ENCODE data around the gene OXNAD1. TPM values are rescaled to one million over a fixed set of nuclear protein-coding genes. Genes with fewer than 3 reads are reported as not detected.

Gene OXNAD1
- total and polyA plus RNA-seq, 2 of the 13 experiments (the other 11 are each of a cell fraction or from before 2014, with no cell fraction given), result 9.9 to 18.8 TPM

- no peak for TF ChIP-seq ZNF10 (CRISPR knock-in tag; IDR thresholded peaks at IDR 0.05; ENCODE audit: borderline replicate concordance, low read depth)
- no peak for TF ChIP-seq ARNT2 (CRISPR knock-in tag; IDR thresholded peaks at IDR 0.05; ENCODE audit: low read depth)
- peak; percentile 60 for TF ChIP-seq SAP130 (CRISPR knock-in tag; IDR thresholded peaks at IDR 0.05; ENCODE audit: low read depth)
- TF ChIP-seq CEBPB (IDR thresholded peaks at IDR 0.05; ENCODE audit: borderline replicate concordance, low read depth, low read length), result peak; percentile 69; the same call in 1 of the 2 replicates
- TF ChIP-seq KMT2B (CRISPR knock-in tag; IDR thresholded peaks at IDR 0.05), result no peak
- no peak for TF ChIP-seq SMAD9 (CRISPR knock-in tag; IDR thresholded peaks at IDR 0.05)
- TF ChIP-seq, protein P1, sequence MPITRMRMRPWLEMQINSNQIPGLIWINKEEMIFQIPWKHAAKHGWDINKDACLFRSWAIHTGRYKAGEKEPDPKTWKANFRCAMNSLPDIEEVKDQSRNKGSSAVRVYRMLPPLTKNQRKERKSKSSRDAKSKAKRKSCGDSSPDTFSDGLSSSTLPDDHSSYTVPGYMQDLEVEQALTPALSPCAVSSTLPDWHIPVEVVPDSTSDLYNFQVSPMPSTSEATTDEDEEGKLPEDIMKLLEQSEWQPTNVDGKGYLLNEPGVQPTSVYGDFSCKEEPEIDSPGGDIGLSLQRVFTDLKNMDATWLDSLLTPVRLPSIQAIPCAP (CRISPR knock-in tag; IDR thresholded peaks at IDR 0.05; ENCODE audit: low read depth), result no peak
- no peak for TF ChIP-seq ZFP62 (CRISPR knock-in tag; IDR thresholded peaks at IDR 0.05)
- no peak for TF ChIP-seq ZNF225 (CRISPR knock-in tag; IDR thresholded peaks at IDR 0.05)
- TF ChIP-seq, protein P2, sequence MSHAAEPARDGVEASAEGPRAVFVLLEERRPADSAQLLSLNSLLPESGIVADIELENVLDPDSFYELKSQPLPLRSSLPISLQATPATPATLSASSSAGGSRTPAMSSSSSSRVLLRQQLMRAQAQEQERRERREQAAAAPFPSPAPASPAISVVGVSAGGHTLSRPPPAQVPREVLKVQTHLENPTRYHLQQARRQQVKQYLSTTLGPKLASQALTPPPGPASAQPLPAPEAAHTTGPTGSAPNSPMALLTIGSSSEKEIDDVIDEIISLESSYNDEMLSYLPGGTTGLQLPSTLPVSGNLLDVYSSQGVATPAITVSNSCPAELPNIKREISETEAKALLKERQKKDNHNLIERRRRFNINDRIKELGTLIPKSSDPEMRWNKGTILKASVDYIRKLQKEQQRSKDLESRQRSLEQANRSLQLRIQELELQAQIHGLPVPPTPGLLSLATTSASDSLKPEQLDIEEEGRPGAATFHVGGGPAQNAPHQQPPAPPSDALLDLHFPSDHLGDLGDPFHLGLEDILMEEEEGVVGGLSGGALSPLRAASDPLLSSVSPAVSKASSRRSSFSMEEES (CRISPR knock-in tag; IDR thresholded peaks at IDR 0.05), result peak; percentile 38; the same call in 1 of the 2 replicates
- no peak for TF ChIP-seq ZNF441 (CRISPR knock-in tag; IDR thresholded peaks at IDR 0.05; ENCODE audit: borderline replicate concordance)
- no peak for TF ChIP-seq ZFP41 (CRISPR knock-in tag; IDR thresholded peaks at IDR 0.05; ENCODE audit: borderline replicate concordance)
- peak; percentile 73 for TF ChIP-seq MLX (CRISPR knock-in tag; IDR thresholded peaks at IDR 0.05)
- TF ChIP-seq ZFP36L1 (CRISPR knock-in tag; IDR thresholded peaks at IDR 0.05), result no peak
- TF ChIP-seq, protein P3, sequence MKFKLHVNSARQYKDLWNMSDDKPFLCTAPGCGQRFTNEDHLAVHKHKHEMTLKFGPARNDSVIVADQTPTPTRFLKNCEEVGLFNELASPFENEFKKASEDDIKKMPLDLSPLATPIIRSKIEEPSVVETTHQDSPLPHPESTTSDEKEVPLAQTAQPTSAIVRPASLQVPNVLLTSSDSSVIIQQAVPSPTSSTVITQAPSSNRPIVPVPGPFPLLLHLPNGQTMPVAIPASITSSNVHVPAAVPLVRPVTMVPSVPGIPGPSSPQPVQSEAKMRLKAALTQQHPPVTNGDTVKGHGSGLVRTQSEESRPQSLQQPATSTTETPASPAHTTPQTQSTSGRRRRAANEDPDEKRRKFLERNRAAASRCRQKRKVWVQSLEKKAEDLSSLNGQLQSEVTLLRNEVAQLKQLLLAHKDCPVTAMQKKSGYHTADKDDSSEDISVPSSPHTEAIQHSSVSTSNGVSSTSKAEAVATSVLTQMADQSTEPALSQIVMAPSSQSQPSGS (CRISPR knock-in tag; IDR thresholded peaks at IDR 0.05), result peak; percentile 84
- TF ChIP-seq ZNF382 (CRISPR knock-in tag; IDR thresholded peaks at IDR 0.05; ENCODE audit: borderline replicate concordance), result no peak
- TF ChIP-seq, protein P4, sequence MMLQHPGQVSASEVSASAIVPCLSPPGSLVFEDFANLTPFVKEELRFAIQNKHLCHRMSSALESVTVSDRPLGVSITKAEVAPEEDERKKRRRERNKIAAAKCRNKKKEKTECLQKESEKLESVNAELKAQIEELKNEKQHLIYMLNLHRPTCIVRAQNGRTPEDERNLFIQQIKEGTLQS (CRISPR knock-in tag; IDR thresholded peaks at IDR 0.05), result no peak
- TF ChIP-seq, protein P5, sequence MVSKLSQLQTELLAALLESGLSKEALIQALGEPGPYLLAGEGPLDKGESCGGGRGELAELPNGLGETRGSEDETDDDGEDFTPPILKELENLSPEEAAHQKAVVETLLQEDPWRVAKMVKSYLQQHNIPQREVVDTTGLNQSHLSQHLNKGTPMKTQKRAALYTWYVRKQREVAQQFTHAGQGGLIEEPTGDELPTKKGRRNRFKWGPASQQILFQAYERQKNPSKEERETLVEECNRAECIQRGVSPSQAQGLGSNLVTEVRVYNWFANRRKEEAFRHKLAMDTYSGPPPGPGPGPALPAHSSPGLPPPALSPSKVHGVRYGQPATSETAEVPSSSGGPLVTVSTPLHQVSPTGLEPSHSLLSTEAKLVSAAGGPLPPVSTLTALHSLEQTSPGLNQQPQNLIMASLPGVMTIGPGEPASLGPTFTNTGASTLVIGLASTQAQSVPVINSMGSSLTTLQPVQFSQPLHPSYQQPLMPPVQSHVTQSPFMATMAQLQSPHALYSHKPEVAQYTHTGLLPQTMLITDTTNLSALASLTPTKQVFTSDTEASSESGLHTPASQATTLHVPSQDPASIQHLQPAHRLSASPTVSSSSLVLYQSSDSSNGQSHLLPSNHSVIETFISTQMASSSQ (IDR thresholded peaks at IDR 0.05; ENCODE audit: low read depth), result peak; percentile 82
- TF ChIP-seq, protein P5 (CRISPR knock-in tag; IDR thresholded peaks at IDR 0.05; ENCODE audit: borderline replicate concordance), result peak; percentile 84; the same call in 1 of the 2 replicates
- TF ChIP-seq SOX13 (IDR thresholded peaks at IDR 0.05), result peak; percentile 88
- peak in 1 of 2 experiments; percentile 97; a peak in 2 of 4 replicates for TF ChIP-seq SOX13 (CRISPR knock-in tag; conservative IDR thresholded peaks at IDR 0.05 in 1 of 2, IDR thresholded peaks at IDR 0.05 in 1 of 2)
- TF ChIP-seq SSRP1 (CRISPR knock-in tag; IDR thresholded peaks at IDR 0.05), result no peak
- TF ChIP-seq ZNF746 (CRISPR knock-in tag; IDR thresholded peaks at IDR 0.05), result no peak
Measured at GRCh38 chr3:16332904-16333426, 68.0 kb downstream of the OXNAD1 start (continued).

Data from HepG2 (cell line).